Psoas muscle (tissue), 8 donors: ENCODE data around the gene SLC35D3. TPM values are rescaled to one million over a fixed set of nuclear protein-coding genes. Genes with fewer than 3 reads are reported as not detected.
"Not testable (repeated sequence)": the region's sequence is repeated elsewhere in the genome, so short reads cannot be mapped to it uniquely, and the experiment has no call there.

Source experiments
- ATAC-seq, 4 donors: fragments of 200-7000 bp; cut with Tn5 transposase; one replicate each; pipeline ENCODE4 v1.9.1; 2020; ENCODE audit warnings: moderate library complexity in 3 of 4, mild to moderate bottlenecking in 2 of 4
- DNase-seq, 2 donors: peaks; one replicate each; pipeline ENCODE4 v3.0.0-alpha.2; 2020
- H3K27ac ChIP-seq: fragments of 200-600 bp; one replicate; pipeline ENCODE4 v1.8.0; 2022
- H3K27me3 ChIP-seq, 3 donors: fragments of 200-600 bp in 1 of 3; one replicate each; pipeline versions ENCODE4 v1.6.1 to v1.8.0; 2013 to 2022; ENCODE audit warnings: low read length in 2 of 3, mild to moderate bottlenecking in 2 of 3, moderate library complexity in 1 of 3; ENCODE audit not compliant: insufficient read depth in 3 of 3
- H3K36me3 ChIP-seq, 2 donors: fragments of 200-600 bp in 1 of 2; one replicate each; pipeline versions ENCODE4 v1.6.1 to v1.8.0; 2013 to 2022; ENCODE audit warnings: low read depth in 1 of 2, mild to moderate bottlenecking in 1 of 2, moderate library complexity in 1 of 2; ENCODE audit not compliant: insufficient read depth in 1 of 2
- H3K4me1 ChIP-seq: fragments of 200-600 bp; one replicate; pipeline ENCODE4 v1.8.0; 2022
- H3K4me3 ChIP-seq: fragments of 200-600 bp; one replicate; pipeline ENCODE4 v1.8.0; 2022; ENCODE audit warnings: mild to moderate bottlenecking
- H3K9me3 ChIP-seq: fragments of 200-600 bp; one replicate; pipeline ENCODE4 v1.8.0; 2022
- CTCF ChIP-seq: fragments of 200-600 bp; IDR thresholded peaks from one replicate; pipeline ENCODE4 v1.8.0; 2022; ENCODE audit warnings: antibody characterized with exemption
- WGBS, 3 donors: extraction: QIAGEN DNeasy Blood & Tissue Kit; methylation state at CpG; one replicate each; pipeline versions ENCODE4 v1.1.6 to v1.1.7; 2013; 5-methylcytosine and 5-hydroxymethylcytosine counted together
- intact Hi-C, 2 donors: fragments of 100-400 bp; cut with DNase I; formaldehyde crosslinking; loops; one replicate each; pipeline versions ENCODE4 v1.11.0 to v1.14.2; 2022
- polyA plus RNA-seq, 3 donors: library from polyadenylated mRNA; stranded (reverse); fragments of 200-250 nt; gene quantifications; one replicate each; pipeline ENCODE4 v1.2.3, GENCODE V29; 2013
- total RNA-seq, 4 donors: library from RNA; stranded (reverse); fragmentation: NEBNext Ultra II Directional in 2 of 4; extraction: Animal tissue kit (Norgen Biotek cat#: 25700) in 2 of 4; gene quantifications; one replicate each; pipeline versions ENCODE4 v1.2.1 to v1.2.4, GENCODE V29; 2021 to 2023
- donor health status: healthy with polysubstance abuse.
- donor health status: DM: no; HTN: no; CAD: no; lungs with moderate emphysema.
- donor health status: Bipolar disorder and iron deficiency.
- donor health status: healthy.
- donor health status: DM: yes; HTN: yes; CAD: no.
- donor health status: DM: no; HTN: no; CAD: no.
- donor health status: DM: no; HTN: no; CAD: no.
- donor health status: DM: yes; HTN: yes; CAD: no.

SLC35D3 gene
- total and polyA plus RNA-seq, 7 donors = not detected

DNA sequence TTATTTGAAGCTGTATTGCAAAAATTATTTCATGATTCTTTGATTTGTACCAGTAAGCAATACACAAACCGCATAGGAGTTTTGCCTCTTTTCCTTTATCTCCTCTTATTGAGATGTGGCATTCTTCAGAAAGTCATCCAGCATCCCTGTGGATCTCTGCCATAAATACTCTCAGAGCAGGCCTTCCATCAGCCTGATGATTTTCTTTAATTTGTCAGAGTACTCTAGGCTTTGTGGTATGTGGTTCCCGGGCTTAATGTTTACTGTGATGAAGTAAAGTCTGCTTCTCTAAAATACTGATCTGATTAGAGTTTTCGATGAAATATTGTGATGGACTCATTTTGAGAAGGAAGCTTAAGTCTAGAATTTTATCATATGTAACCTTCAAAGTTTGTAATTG lies 31.1 kb upstream of the SLC35D3 start:
- ATAC-seq (no peak), DNase-seq (no peak)
- Histone ChIP-seq H3K27ac (no peak overlapping the region), H3K4me1 (no peaks in the 10 kb centered on the region), H3K27me3 (no peaks in the 10 kb centered on the region), H3K9me3 (no peaks in the 10 kb centered on the region), H3K36me3 (no peaks in the 10 kb centered on the region), H3K4me3 (no peak overlapping the region)
- no peak for TF ChIP-seq CTCF
- 94 to 95% (median 95%) methylated on average over 3 of the region's 3 CpGs for WGBS, 3 donors
- intact Hi-C loops = no loop called here

DNA sequence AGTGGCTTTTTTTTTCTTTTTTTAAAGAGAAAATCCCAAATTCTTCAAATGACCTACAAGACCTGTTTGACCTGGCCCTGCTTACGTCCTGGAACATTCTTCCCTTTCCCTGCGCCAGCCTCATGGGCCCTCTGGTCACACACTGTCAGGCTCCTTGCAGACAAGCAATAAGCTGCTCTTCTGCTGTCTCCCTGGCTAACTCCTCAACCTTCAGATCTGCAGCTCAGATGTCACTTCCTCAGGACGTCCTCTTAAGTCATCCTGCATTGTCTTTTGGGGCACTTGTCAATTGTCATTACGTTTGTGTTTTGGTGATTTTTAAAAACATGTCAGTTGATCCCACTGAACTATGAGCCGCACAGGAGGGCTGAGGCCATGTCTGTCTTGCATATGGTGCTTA lies 28.9 kb upstream of the SLC35D3 start:
- intact Hi-C loops = no loop called here
- 83 to 84% (median 83%) methylated on average over 5 of the region's 5 CpGs for WGBS, 3 donors
- ATAC-seq = no peak

GRCh38 chr6:136895901-136896300 lies 26.2 kb upstream of the SLC35D3 start:
- Histone ChIP-seq H3K27ac (no peak overlapping the region), H3K36me3 (peaks cover 0 to 20% of the 10 kb centered on the region in 2 donors), H3K4me3 (no peak overlapping the region), H3K27me3 (no peaks in the 10 kb centered on the region), H3K9me3 (no peaks in the 10 kb centered on the region), H3K4me1 (no peaks in the 10 kb centered on the region)
- 88 to 91% (median 89%) methylated on average over 3 of the region's 3 CpGs for WGBS, 3 donors
- ATAC-seq = no peak
- DNase-seq = no peak
- no peak for TF ChIP-seq CTCF
- intact Hi-C loops = no loop called here

More for the DNA sequence above, 28.9 kb upstream of the SLC35D3 start:
- H3K36me3 ChIP-seq = peaks cover 0 to 3% of the 10 kb centered on the region in 2 donors
- no peak overlapping the region for H3K4me3 ChIP-seq
- no peaks in the 10 kb centered on the region for H3K9me3 ChIP-seq
- no peaks in the 10 kb centered on the region for H3K27me3 ChIP-seq
- no peak for DNase-seq
- H3K4me1 ChIP-seq = no peaks in the 10 kb centered on the region
- H3K27ac ChIP-seq = no peak overlapping the region
- no peak for TF ChIP-seq CTCF

- DNase-seq = no peak
- peaks cover 3% of the 10 kb centered on the region for H3K4me1 ChIP-seq
- H3K9me3 ChIP-seq = no peaks in the 10 kb centered on the region
- intact Hi-C loops = no loop called here
- 58 to 100% (median 97%) methylated on average over 1 of the region's 1 CpG for WGBS, 3 donors
- no peak overlapping the region for H3K4me3 ChIP-seq
- ATAC-seq = no peak
- no peaks in the 10 kb centered on the region for H3K27me3 ChIP-seq
- TF ChIP-seq CTCF = no peak
- H3K27ac ChIP-seq = no peak overlapping the region
- peaks cover 0 to 27% of the 10 kb centered on the region in 2 donors for H3K36me3 ChIP-seq
Observed at GRCh38 chr6:136897071-136897470, 25.0 kb upstream of the SLC35D3 start.

GRCh38 chr6:136901212-136901784 lies 20.8 kb upstream of the SLC35D3 start:
- Histone ChIP-seq H3K36me3 (peaks cover 0 to 43% of the 10 kb centered on the region in 2 donors), H3K4me1 (peaks cover 4% of the 10 kb centered on the region), H3K27me3 (no peaks in the 10 kb centered on the region), H3K9me3 (no peaks in the 10 kb centered on the region), H3K4me3 (no peak overlapping the region), H3K27ac (no peak overlapping the region)
- 71 to 86% (median 78%) methylated on average over 5 of the region's 5 CpGs for WGBS, 3 donors
- TF ChIP-seq CTCF = no peak
- intact Hi-C loops = no loop called here
- DNase-seq = no peak
- ATAC-seq = no peak

GRCh38 chr6:136904477-136904876 lies 17.6 kb upstream of the SLC35D3 start:
- intact Hi-C loops, ATAC-seq, DNase-seq, H3K4me3 ChIP-seq, H3K27ac ChIP-seq, H3K9me3 ChIP-seq, H3K27me3 ChIP-seq, H3K4me1 ChIP-seq: not testable (repeated sequence)
- WGBS, 3 donors = 94 to 100% (median 96%) methylated on average over 3 of the region's 3 CpGs
- H3K36me3 ChIP-seq = peaks cover 0 to 32% of the 10 kb centered on the region in 2 donors
